Kidney (tissue), 22 donors: ENCODE measurements around the gene NOXO1. TPM values are rescaled to one million over a fixed set of nuclear protein-coding genes. Genes with fewer than 3 reads are reported as not detected.

Experiments used
- DNase-seq, 5 donors: peaks; one replicate each; pipeline ENCODE4 v3.0.0-alpha.2; 2013 to 2020
- FAIRE-seq: peaks from 2 replicates; lab custom pipeline; 2012; peaks lifted over from hg19 to GRCh38; lab: Jason Lieb, UNC
- H3K27ac ChIP-seq, 2 donors: one replicate each; pipeline ENCODE4 v1.7.0; 2013; ENCODE audit warnings: low read depth in 2 of 2, low read length in 2 of 2, inconsistent platforms in 1 of 2
- H3K27me3 ChIP-seq: one replicate; pipeline ENCODE4 v1.7.1; 2013; ENCODE audit warnings: low read length, inconsistent platforms; ENCODE audit not compliant: control insufficient read depth, insufficient read depth
- H3K36me3 ChIP-seq, 3 donors: one replicate each; pipeline versions ENCODE4 v1.7.0 to v1.7.1; 2013; ENCODE audit warnings: low read length in 3 of 3, control low read depth in 1 of 3, inconsistent platforms in 1 of 3; ENCODE audit not compliant: insufficient read depth in 3 of 3, control insufficient read depth in 2 of 3
- H3K4me1 ChIP-seq, 3 donors: one replicate each; pipeline versions ENCODE4 v1.7.0 to v1.7.1; 2013; ENCODE audit warnings: low read length in 3 of 3, inconsistent platforms in 1 of 3, low read depth in 1 of 3; ENCODE audit not compliant: control insufficient read depth in 2 of 3, insufficient read depth in 2 of 3
- H3K4me3 ChIP-seq, 3 donors: one replicate each; pipeline versions ENCODE4 v1.7.0 to v1.8.1; 2013; ENCODE audit warnings: low read length in 3 of 3, control low read depth in 1 of 3, inconsistent platforms in 1 of 3
- H3K9ac ChIP-seq, 3 donors: one replicate each; pipeline versions ENCODE4 v1.7.0 to v1.7.1; 2013; ENCODE audit warnings: low read length in 3 of 3, control low read depth in 1 of 3, inconsistent platforms in 1 of 3
- H3K9me3 ChIP-seq, 3 donors: one replicate each; pipeline versions ENCODE4 v1.7.0 to v1.7.1; 2013; ENCODE audit warnings: low read length in 3 of 3, control low read depth in 1 of 3, inconsistent platforms in 1 of 3; ENCODE audit not compliant: control insufficient read depth in 2 of 3, insufficient read depth in 1 of 3
- CTCF ChIP-seq: IDR thresholded peaks from 3 replicates; pipeline ENCODE4 v1.5.1; 2012; ENCODE audit warnings: mild to moderate bottlenecking, moderate library complexity, borderline replicate concordance; ENCODE audit not compliant: insufficient read depth; ENCODE audit errors: extremely low read depth
- intact Hi-C: fragments of 100-400 bp; cut with DNase I; formaldehyde crosslinking; loops from one replicate; pipeline ENCODE4 v1.11.1; 2022
- long read RNA-seq, 10 donors: library from polyadenylated mRNA in 1 of 10; unstranded in 1 of 10; transcript quantifications; one replicate each; pipeline ENCODE4 v2.0.0 and lab custom pipeline, GENCODE V29; 2021 to 2026
- polyA plus RNA-seq: library from polyadenylated mRNA; stranded (reverse); fragments of 350-450 nt; fragmentation: Illumina TruSeq; extraction: RNeasy Lipid Tissue Mini Kit (QIAGEN cat#74804); gene quantifications from one replicate; pipeline ENCODE4 v1.2.3, GENCODE V29; 2014; ENCODE audit warnings: low read depth, low replicate concordance; ENCODE audit not compliant: insufficient read depth
- total RNA-seq: library from RNA; stranded (reverse); fragmentation: NEBNext Ultra II Directional; extraction: Animal tissue kit (Norgen Biotek cat#: 25700); gene quantifications from one replicate; pipeline ENCODE4 v1.2.1, GENCODE V29; 2021
- donor health status: control.
- donor health status: control.
- donor health status: control.
- donor health status: control.
- donor health status: control.
- donor health status: DM: yes; HTN: yes; CAD: no.
- donor health status: Normal renal cell carcinoma (clear cell type).

NOXO1 gene
- total RNA-seq (0.57 TPM), polyA plus RNA-seq (0.58 TPM)
- long read RNA-seq, donor 1, result 0 reads
- long read RNA-seq, donor 2, result 0 reads
- long read RNA-seq, donor 3, result 0 reads
- long read RNA-seq, donor 4, partial matches to known transcripts, result 9 of 38 reads
- long read RNA-seq, donor 4, other reads (novel, unspliced or antisense), result 29 of 38 reads
- long read RNA-seq, donor 5, result 0 reads
- long read RNA-seq, donor 6, result 0 reads
- long read RNA-seq, donor 7, result 0 reads
- long read RNA-seq, donor 8, partial matches to known transcripts, result 6 of 17 reads
- long read RNA-seq, donor 8, other reads (novel, unspliced or antisense), result 11 of 17 reads
- long read RNA-seq, donor 9, result 0 reads
- long read RNA-seq, donor 10, result 0 reads

GRCh38 chr16:1981398-1981836 lies at the start of gene NOXO1:
Gene NOXO1 (minus strand): TSS chr16:1981469. CDS start chr16:1981179, 290 bp downstream.
- Histone ChIP-seq H3K4me1 (peaks cover 0 to 18% (median 8%) of the 10 kb centered on the region in 3 donors), H3K36me3 (peaks cover 0 to 12% (median 10%) of the 10 kb centered on the region in 3 donors), H3K9me3 (no peaks in the 10 kb centered on the region), H3K4me3 (no peak within 1 kb of the TSS), H3K27me3 (peaks cover 34% of the 10 kb centered on the region), H3K9ac (no peak within 1 kb of the TSS), H3K27ac (no peak within 1 kb of the TSS)
- DNase-seq (no peak), FAIRE-seq (no peak)
- TF ChIP-seq CTCF, result no peak
- intact Hi-C loops, result no loop called here

- H3K4me1 ChIP-seq, result peaks cover 0 to 30% (median 0%) of the 10 kb centered on the region in 3 donors
- FAIRE-seq (no peak), DNase-seq (no peak)
- intact Hi-C loops, result no loop called here
- no peaks in the 10 kb centered on the region for H3K9me3 ChIP-seq
- H3K27ac ChIP-seq, result no peak overlapping the region
- TF ChIP-seq CTCF, result no peak
- no peaks in the 10 kb centered on the region for H3K36me3 ChIP-seq
- peak overlapping the region in 1 of 3 donors; percentile 82 for H3K4me3 ChIP-seq
- no peak overlapping the region for H3K9ac ChIP-seq
- H3K27me3 ChIP-seq, result no peaks in the 10 kb centered on the region
These were observed 48.8 kb upstream of the NOXO1 start for GRCh38 chr16:2030036-2030435.

GRCh38 chr16:2029350-2029749 lies 48.1 kb upstream of the NOXO1 start:
- Histone ChIP-seq H3K27me3 (no peaks in the 10 kb centered on the region), H3K9ac (no peak overlapping the region), H3K36me3 (no peaks in the 10 kb centered on the region), H3K9me3 (no peaks in the 10 kb centered on the region), H3K27ac (no peak overlapping the region), H3K4me3 (peak overlapping the region in 1 of 3 donors; percentile 82), H3K4me1 (peaks cover 0 to 27% (median 0%) of the 10 kb centered on the region in 3 donors)
- TF ChIP-seq CTCF, result no peak
- peak in 1 of 5 donors; percentile 82 for DNase-seq
- intact Hi-C loops, result loop anchor here (10.0 kb wide), 1 partner anchor 115 kb away; the partner anchor contains the start of gene RAB26
- FAIRE-seq, result no peak
